Lower leg skin (tissue), 4 donors: ENCODE results near the gene CDH13. TPM values are rescaled to one million over a fixed set of nuclear protein-coding genes. Genes with fewer than 3 reads are reported as not detected.

Experiments
- DNase-seq, 2 donors: peaks; one replicate each; pipeline ENCODE4 v3.0.0-alpha.2; 2019; ENCODE audit warnings: low spot score in 2 of 2
- H3K4me3 ChIP-seq: fragments of 200-600 bp; sonication (generic); 2 replicates; pipeline ENCODE4 v1.5.1; 2017; ENCODE audit warnings: mild to moderate bottlenecking, low read depth; ENCODE audit not compliant: poor library complexity, severe bottlenecking
- CTCF ChIP-seq, 3 donors: fragments of 450-650 bp; IDR thresholded peaks; one replicate each; pipeline ENCODE4 v1.5.1; 2016; ENCODE audit warnings: antibody characterized with exemption in 3 of 3, mild to moderate bottlenecking in 3 of 3, moderate library complexity in 2 of 3
- POLR2A ChIP-seq, 2 donors: fragments of 450-650 bp; IDR thresholded peaks; one replicate each; pipeline ENCODE4 v1.6.1; 2016 to 2017; ENCODE audit warnings: antibody characterized with exemption in 2 of 2, mild to moderate bottlenecking in 1 of 2, moderate library complexity in 1 of 2
- WGBS, 2 donors: methylation state at CpG; one replicate each; pipeline ENCODE4 v1.1.5; 2018; 5-methylcytosine and 5-hydroxymethylcytosine counted together
- intact Hi-C: fragments of 100-400 bp; cut with DNase I; formaldehyde crosslinking; loops from one replicate; pipeline ENCODE4 v1.15.0; 2023; ENCODE audit warnings: low total_unique reads
- total RNA-seq, 4 donors: library from RNA; depleted of rRNA; stranded (reverse); fragments of >200 nt; gene quantifications; one replicate each; pipeline ENCODE4 v1.1.0, GENCODE V29; 2016

The CDH13 gene
- total RNA-seq, 4 donors from 2014 or later = 102 to 246 (median 155) TPM

GRCh38 chr16:83128041-83128440 is 501.3 kb downstream of the CDH13 start:
- intact Hi-C loops = no loop called here
- DNase-seq = no peak
- 91 to 92% methylated on average over 6 of the region's 6 CpGs for WGBS, 2 donors
- TF ChIP-seq CTCF (IDR thresholded peaks at IDR 0.05) (no peak), POLR2A (IDR thresholded peaks at IDR 0.05) (no peak)
- no peak overlapping the region for H3K4me3 ChIP-seq

- WGBS, 2 donors = 79 to 87% methylated on average over 3 of the region's 3 CpGs
- intact Hi-C loops = no loop called here
- no peak overlapping the region for H3K4me3 ChIP-seq
- no peak for DNase-seq
- TF ChIP-seq CTCF (IDR thresholded peaks at IDR 0.05) (no peak), POLR2A (IDR thresholded peaks at IDR 0.05) (no peak)
Observed at GRCh38 chr16:83130039-83130438, 503.3 kb downstream of the CDH13 start.

- H3K4me3 ChIP-seq = no peak overlapping the region
- TF ChIP-seq POLR2A (IDR thresholded peaks at IDR 0.05) (no peak), CTCF (IDR thresholded peaks at IDR 0.05) (no peak)
- no peak for DNase-seq
- 70 to 71% methylated on average over 4 of the region's 4 CpGs for WGBS, 2 donors
- intact Hi-C loops = no loop called here
Observed at GRCh38 chr16:83134638-83135037, 507.9 kb downstream of the CDH13 start.

GRCh38 chr16:83136419-83136818 is 509.6 kb downstream of the CDH13 start:
- intact Hi-C loops = no loop called here
- TF ChIP-seq CTCF (IDR thresholded peaks at IDR 0.05) (no peak), POLR2A (IDR thresholded peaks at IDR 0.05) (no peak)
- no peak overlapping the region for H3K4me3 ChIP-seq
- DNase-seq = no peak
- 86 to 92% methylated on average over 9 of the region's 9 CpGs for WGBS, 2 donors

GRCh38 chr16:83136924-83137323 is 510.2 kb downstream of the CDH13 start:
- H3K4me3 ChIP-seq = no peak overlapping the region
- DNase-seq = no peak
- intact Hi-C loops = no loop called here
- no peak for TF ChIP-seq POLR2A (IDR thresholded peaks at IDR 0.05)
- no peak for TF ChIP-seq CTCF (IDR thresholded peaks at IDR 0.05)
- 70 to 72% methylated on average over 5 of the region's 5 CpGs for WGBS, 2 donors

- H3K4me3 ChIP-seq = no peak overlapping the region
- no peak for DNase-seq
- TF ChIP-seq POLR2A (IDR thresholded peaks at IDR 0.05) (no peak), CTCF (IDR thresholded peaks at IDR 0.05) (no peak)
- intact Hi-C loops = no loop called here
- WGBS, 2 donors = 53 to 60% methylated on average over 17 of the region's 17 CpGs
Observed at GRCh38 chr16:83137326-83137781, 510.6 kb downstream of the CDH13 start.
